Stromal cell of bone marrow (primary cell): Measurements from ENCODE around the gene HOXA2.

ENCODE experiments used
- DNase-seq: peaks from one replicate; pipeline ENCODE4 v3.0.0-alpha.2; 2012; ENCODE audit warnings: low read depth

HOXA2 gene

GRCh38 chr7:27078616-27079233 lies 23.8 kb downstream of the HOXA2 start:
- DNase-seq, result no peak

- DNase-seq, result no peak
Observed at GRCh38 chr7:27073076-27073475, 29.4 kb downstream of the HOXA2 start.

DNA sequence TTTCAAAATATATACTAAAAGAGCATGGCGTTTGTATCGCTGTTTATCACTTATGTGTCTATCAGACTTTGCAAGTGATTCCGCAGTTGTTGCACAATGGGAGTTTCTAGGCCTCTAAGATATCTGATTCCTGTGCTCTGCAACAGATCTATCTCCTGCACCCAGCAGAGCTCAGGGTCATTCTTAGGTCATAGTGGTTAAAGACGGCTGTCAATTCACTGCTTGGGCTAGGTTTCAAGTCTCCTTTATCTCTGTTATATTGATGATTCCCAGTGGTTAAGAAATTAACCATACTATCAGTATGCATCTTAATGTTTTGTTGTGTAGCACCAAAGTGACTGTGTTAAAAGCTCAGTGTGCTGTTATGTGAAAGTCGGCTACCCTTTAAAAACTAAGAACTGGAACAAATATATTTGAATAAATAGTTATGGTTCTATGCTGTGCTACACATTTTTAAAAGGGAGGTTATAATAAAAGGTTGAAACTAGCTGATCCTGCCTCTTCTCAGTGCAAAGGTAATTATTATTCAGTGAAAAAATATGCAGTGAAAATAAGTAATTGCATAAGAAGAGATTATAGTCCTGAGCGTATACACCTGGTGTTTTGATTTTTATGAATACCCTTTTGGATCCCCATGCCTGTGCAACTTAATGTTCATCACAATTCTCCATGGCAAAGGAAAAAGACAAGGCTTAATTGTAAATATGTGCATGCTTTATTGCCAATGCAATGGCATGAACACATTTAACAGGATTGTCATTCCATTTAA lies 30.7 kb downstream of the HOXA2 start:
- DNase-seq, result no peak

DNA sequence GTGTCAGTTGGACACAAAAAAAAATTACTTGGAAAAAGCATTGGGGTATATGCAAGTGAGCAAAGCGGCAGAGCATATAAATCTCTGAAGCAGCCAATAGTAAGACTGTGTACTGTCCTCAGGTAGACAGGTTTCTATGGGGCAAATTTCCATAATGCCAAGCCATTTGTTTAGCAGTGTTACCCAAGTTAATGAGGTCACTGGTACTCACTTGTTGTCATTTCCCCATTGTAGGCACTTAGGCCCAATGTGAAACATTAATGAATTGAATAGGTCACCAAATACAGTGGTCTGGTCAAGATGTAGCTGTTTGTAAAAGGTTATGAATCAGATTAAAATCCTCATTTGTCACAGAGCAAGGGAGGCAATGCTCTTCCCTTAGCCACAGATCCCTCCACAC lies 34.2 kb downstream of the HOXA2 start:
- DNase-seq, result no peak

DNA sequence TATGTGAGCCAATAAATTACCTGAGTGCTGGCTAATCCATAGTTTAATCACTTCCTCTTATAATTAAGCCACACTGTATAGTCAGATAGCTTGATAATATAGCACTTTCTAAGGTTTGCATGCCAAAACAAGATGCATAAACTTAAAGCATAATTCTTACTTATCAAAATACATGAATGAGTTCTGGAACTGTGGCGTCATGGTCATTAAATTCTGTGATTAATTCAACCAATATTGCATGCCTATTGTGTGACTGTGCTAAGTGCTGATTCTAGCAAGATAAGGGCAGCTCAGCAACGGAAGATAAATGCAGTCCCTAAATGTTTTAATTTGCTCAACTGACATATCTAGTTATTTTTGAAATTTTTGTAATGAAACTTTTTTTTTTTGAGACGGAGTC lies 36.3 kb downstream of the HOXA2 start:
- peak; percentile 25 for DNase-seq

- no peak for DNase-seq
Observed at GRCh38 chr7:27065709-27066108, 36.8 kb downstream of the HOXA2 start.

GRCh38 chr7:27064661-27065060 lies 37.8 kb downstream of the HOXA2 start:
- DNase-seq, result peak; percentile 9

DNA sequence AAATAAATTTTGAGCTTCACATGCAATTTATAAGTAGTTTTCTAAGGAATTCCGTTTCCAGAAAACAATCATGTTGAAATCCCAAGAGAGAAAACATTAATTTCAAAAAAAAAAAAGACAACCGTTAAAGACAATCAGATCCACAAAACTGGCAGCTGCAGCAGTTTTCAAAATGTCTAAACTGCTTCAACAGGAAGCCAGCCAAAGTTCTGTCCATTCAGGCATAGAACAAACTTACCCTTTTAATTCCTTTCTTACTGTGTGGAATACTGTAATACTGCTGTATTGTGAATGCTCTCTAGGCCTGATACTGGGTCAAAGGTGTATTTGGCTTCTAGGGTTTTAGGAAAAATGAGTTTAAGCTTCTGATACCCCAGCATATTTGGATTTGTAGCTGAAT lies 38.3 kb downstream of the HOXA2 start:
- peak; percentile 32 for DNase-seq

- no peak for DNase-seq
Observed at GRCh38 chr7:27062946-27063345, 39.5 kb downstream of the HOXA2 start.

DNA sequence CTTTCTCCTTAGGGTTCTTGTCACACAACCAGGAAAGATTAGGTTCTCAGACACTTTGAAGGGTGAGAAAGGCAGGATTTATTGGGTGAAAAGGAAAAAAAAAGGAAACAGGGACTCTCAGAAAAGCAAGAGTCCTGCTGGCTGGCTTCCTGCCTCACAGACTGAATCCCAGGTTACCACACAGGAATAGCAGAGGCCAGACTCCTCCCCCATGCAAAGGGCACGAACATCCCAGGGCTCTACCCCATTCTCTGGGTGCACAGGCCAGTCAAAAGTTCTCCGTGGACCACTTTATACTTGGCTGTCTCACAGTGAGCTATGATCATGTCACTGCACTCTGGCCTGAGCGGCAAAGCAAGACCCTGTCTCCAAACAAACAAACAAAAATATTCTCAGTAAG lies 49.3 kb downstream of the HOXA2 start:
- no peak for DNase-seq

DNA sequence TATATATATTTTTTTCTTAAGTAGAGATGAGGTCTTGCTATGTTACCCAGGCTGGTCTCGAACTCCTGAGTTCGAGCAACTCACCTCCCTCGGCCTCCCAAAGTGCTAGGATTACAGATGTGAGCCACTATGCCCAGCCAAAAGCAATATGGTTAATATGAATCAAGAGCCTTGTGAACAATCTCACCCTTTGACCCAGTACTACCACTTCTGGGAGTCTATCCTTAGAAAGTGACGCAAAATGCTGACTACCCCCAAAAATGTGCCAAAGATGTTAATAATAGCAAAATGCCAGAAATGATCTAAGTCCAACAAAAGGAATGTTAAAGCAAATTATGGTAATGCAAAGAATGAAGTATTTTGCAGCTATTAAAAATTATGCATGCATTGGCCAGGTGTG lies 51.0 kb downstream of the HOXA2 start:
- peak; percentile 72 for DNase-seq
